GM21381 (cell line): ENCODE results near the gene DIPK1A.

ENCODE experiments used
- ATAC-seq: cut with Tn5 transposase; IDR thresholded peaks from one replicate; pipeline ENCODE4 v1.9.1; 2021; ENCODE audit warnings: mild to moderate bottlenecking, moderate library complexity; ENCODE audit not compliant: unreplicated experiment

DIPK1A gene

GRCh38 chr1:92808381-92808780 is 152.9 kb downstream of the DIPK1A start:
- ATAC-seq: no peak

- ATAC-seq: no peak
Observed at GRCh38 chr1:92805216-92805615, 156.0 kb downstream of the DIPK1A start.

- ATAC-seq: no peak
Observed at GRCh38 chr1:92804721-92805201, 156.5 kb downstream of the DIPK1A start.

GRCh38 chr1:92803140-92803887 is 157.9 kb downstream of the DIPK1A start:
- no peak for ATAC-seq

- ATAC-seq: no peak
Observed at GRCh38 chr1:92797961-92798360, 163.3 kb downstream of the DIPK1A start.

- no peak for ATAC-seq
Observed at GRCh38 chr1:92797297-92797696, 164.0 kb downstream of the DIPK1A start.

- no peak for ATAC-seq
Observed at GRCh38 chr1:92795166-92795565, 166.1 kb downstream of the DIPK1A start.

GRCh38 chr1:92792340-92792782 is 168.9 kb downstream of the DIPK1A start:
- no peak for ATAC-seq
